OCI-LY7 (cell line): ENCODE measurements around the gene LRRIQ4. TPM values are rescaled to one million over a fixed set of nuclear protein-coding genes. Genes with fewer than 3 reads are reported as not detected.

Experiments used
- BruUV-seq: library from RNA; stranded (reverse); fragments of 400-500 nt; replicated peaks from 2 replicates; lab custom pipeline; 2021; lab: Mats Ljungman, UMichigan
- CTCF ChIA-PET: fragments of 300-600 bp; sonication (Branson Sonifier 250); formaldehyde crosslinking; loops from one replicate; lab custom pipeline; 2022; ENCODE audit warnings: antibody characterized with exemption; ENCODE audit not compliant: unreplicated experiment; lab: Charles Lee
- POLR2A ChIA-PET: fragments of 300-600 bp; sonication (Branson Sonifier 250); formaldehyde crosslinking; loops from one replicate; lab custom pipeline; 2022; ENCODE audit warnings: antibody characterized with exemption; lab: Charles Lee
- DNase-seq: peaks from one replicate; pipeline ENCODE4 v3.0.0-alpha.2; 2015; ENCODE audit warnings: low spot score
- H2AFZ ChIP-seq: fragments of 200-600 bp; sonication (generic), shearing (Covaris generic); 2 replicates; pipeline ENCODE4 v1.6.1; 2014; ENCODE audit warnings: mild to moderate bottlenecking, antibody characterized with exemption, low read length, moderate library complexity
- H3K27ac ChIP-seq: fragments of 200-600 bp; sonication (generic); 2 replicates; pipeline ENCODE4 v1.5.1; 2014; ENCODE audit warnings: mixed run types, low read depth, mild to moderate bottlenecking, moderate library complexity, low read length, inconsistent platforms; ENCODE audit not compliant: poor library complexity, severe bottlenecking
- H3K36me3 ChIP-seq: fragments of 200-600 bp; sonication (generic); 2 replicates; pipeline ENCODE4 v1.6.1; 2014; ENCODE audit warnings: mild to moderate bottlenecking, antibody characterized with exemption, low read length, moderate library complexity, mixed read lengths; ENCODE audit not compliant: insufficient read depth
- H3K4me1 ChIP-seq: fragments of 200-600 bp; sonication (generic); 2 replicates; pipeline ENCODE4 v1.5.1; 2014; ENCODE audit warnings: mild to moderate bottlenecking, low read length; ENCODE audit not compliant: insufficient read depth, poor library complexity, severe bottlenecking
- H3K4me2 ChIP-seq: fragments of 200-600 bp; sonication (generic); 2 replicates; pipeline ENCODE4 v1.6.1; 2014; ENCODE audit warnings: mild to moderate bottlenecking, low read length
- H3K4me3 ChIP-seq: fragments of 200-600 bp; sonication (generic); 2 replicates; pipeline ENCODE4 v1.5.1; 2014; ENCODE audit warnings: mild to moderate bottlenecking, low read depth, low read length; ENCODE audit not compliant: poor library complexity, severe bottlenecking
- H3K79me2 ChIP-seq: fragments of 200-600 bp; sonication (generic); 2 replicates; pipeline ENCODE4 v1.6.1; 2016; ENCODE audit warnings: low read depth, mild to moderate bottlenecking, low read length, moderate library complexity, mixed read lengths; ENCODE audit not compliant: insufficient read depth
- H3K9me2 ChIP-seq: fragments of 200-600 bp; sonication (generic); 2 replicates; pipeline ENCODE4 v1.6.1; 2016; ENCODE audit warnings: mild to moderate bottlenecking, low read length, mixed read lengths; ENCODE audit not compliant: insufficient read depth
- H3K9me3 ChIP-seq: fragments of 200-600 bp; sonication (generic); 2 replicates; pipeline ENCODE4 v1.6.1; 2014; ENCODE audit warnings: mild to moderate bottlenecking, mixed run types, low read length, mixed read lengths
- H4K20me1 ChIP-seq: fragments of 200-600 bp; sonication (generic); 2 replicates; pipeline ENCODE4 v1.6.1; 2014; ENCODE audit warnings: mild to moderate bottlenecking, antibody characterized with exemption, low read length, moderate library complexity, mixed read lengths; ENCODE audit not compliant: insufficient read depth
- CTCF ChIP-seq: fragments of 200-600 bp; sonication (generic); conservative IDR thresholded peaks from 2 replicates; pipeline ENCODE4 v1.5.1; 2014; ENCODE audit warnings: mild to moderate bottlenecking, antibody characterized with exemption, low read length, moderate library complexity, mixed read lengths
- EZH2phosphoT487 ChIP-seq: fragments of 200-600 bp; sonication (generic); IDR thresholded peaks from 2 replicates; pipeline ENCODE4 v1.6.1; 2018; ENCODE audit warnings: low read depth, borderline replicate concordance, mild to moderate bottlenecking, mixed run types, antibody characterized with exemption, low read length, moderate library complexity, mixed read lengths
- intact Hi-C: fragments of 100-400 bp; cut with micrococcal nuclease; formaldehyde crosslinking; loops from one replicate; pipeline ENCODE4 v1.10.0; 2022; ENCODE audit not compliant: unreplicated experiment
- total RNA-seq, 2 experiments: library from RNA; depleted of rRNA in 1 of 2; stranded (reverse); fragments of >200 nt in 1 of 2; shearing (Covaris generic) in 1 of 2; gene quantifications; 2 replicates each; pipeline ENCODE4 v1.2.3, GENCODE V29; 2014 to 2022

The LRRIQ4 gene
- total RNA-seq, 2 experiments from 2014 or later, result 0.17 to 0.47 TPM

- no peak for DNase-seq
- no TSS peak for BruUV-seq
- intact Hi-C loops, result no loop called here
- Histone ChIP-seq H3K27ac (no peak overlapping the region), H3K36me3 (no peaks in the 10 kb centered on the region), H3K4me1 (peaks cover 41% of the 10 kb centered on the region), H2AFZ (0 out of 2 replicates have a peak overlapping the region, but pooled peaks have one; percentile 13), H3K4me3 (no peak overlapping the region), H4K20me1 (no peaks in the 10 kb centered on the region), H3K79me2 (no peaks in the 10 kb centered on the region), H3K4me2 (no peak overlapping the region), H3K9me2 (no peaks in the 10 kb centered on the region), H3K9me3 (no peaks in the 10 kb centered on the region)
- TF ChIP-seq EZH2phosphoT487 (no peak), CTCF (no peak)
- CTCF ChIA-PET, result interaction anchor here (0.6 kb wide), 1 partner anchor 55 kb away, joined by 4 read pairs; no protein-coding TSS in a partner anchor
- POLR2A ChIA-PET, result interaction anchor here (0.5 to 4.0 kb wide), 14 partner anchors 11 to 1603 kb away, joined by 3 to 25 read pairs (median 4); no protein-coding TSS in a partner anchor
Observed at GRCh38 chr3:169809230-169809795, 3.4 kb upstream of the LRRIQ4 start.

GRCh38 chr3:169811631-169812331 is 889 bp upstream of the LRRIQ4 start:
- Histone ChIP-seq H3K36me3 (no peaks in the 10 kb centered on the region; the same call in 1 of the 2 replicates), H4K20me1 (no peaks in the 10 kb centered on the region), H3K4me1 (peaks cover 41% of the 10 kb centered on the region), H2AFZ (peak overlapping the region; percentile 98), H3K9me3 (peaks cover 16% of the 10 kb centered on the region; the same call in 1 of the 2 replicates), H3K79me2 (no peaks in the 10 kb centered on the region), H3K4me3 (peak overlapping the region; percentile 62), H3K4me2 (peak overlapping the region; percentile 82), H3K9me2 (no peaks in the 10 kb centered on the region), H3K27ac (no peak overlapping the region)
- TF ChIP-seq CTCF (no peak), EZH2phosphoT487 (no peak)
- DNase-seq, result peak; percentile 47
- POLR2A ChIA-PET, result interaction anchor here (0.5 to 4.0 kb wide), 7 partner anchors 13 to 542 kb away, joined by 3 to 25 read pairs (median 3); no protein-coding TSS in a partner anchor
- BruUV-seq, result no TSS peak
- CTCF ChIA-PET, result interaction anchor here (0.5 kb wide), 1 partner anchor 188 kb away, joined by 3 read pairs; no protein-coding TSS in a partner anchor
- intact Hi-C loops, result loop anchor here (2.0 kb wide), 2 partner anchors 25 to 47 kb away; partner anchors contain the start of gene TERC
